Testis (tissue), 3 donors: ENCODE measurements around the gene FSTL4. TPM values are rescaled to one million over a fixed set of nuclear protein-coding genes. Genes with fewer than 3 reads are reported as not detected.

ENCODE experiments used
- DNase-seq: peaks from one replicate; pipeline ENCODE4 v3.0.0-alpha.2; 2019
- H3K27ac ChIP-seq, 2 donors: fragments of 200-600 bp; sonication (generic); one replicate each; pipeline ENCODE4 v1.5.1; 2019
- H3K27me3 ChIP-seq: fragments of 200-600 bp; sonication (generic); one replicate; pipeline ENCODE4 v1.5.1; 2019
- H3K36me3 ChIP-seq: fragments of 200-600 bp; sonication (generic); one replicate; pipeline ENCODE4 v1.5.1; 2017; ENCODE audit warnings: low read depth; ENCODE audit errors: missing control alignments
- H3K4me1 ChIP-seq: fragments of 200-600 bp; sonication (generic); one replicate; pipeline ENCODE4 v1.5.1; 2019
- H3K4me3 ChIP-seq, 2 donors: fragments of 200-600 bp; sonication (generic); one replicate each; pipeline ENCODE4 v1.5.1; 2017 to 2019
- H3K9me3 ChIP-seq: fragments of 200-600 bp; sonication (generic); one replicate; pipeline ENCODE4 v1.5.1; 2017
- CTCF ChIP-seq, 3 experiments: fragments of 450-650 bp in 2 of 3; fragments of 200-600 bp in 1 of 3; sonication (generic) in 1 of 3; IDR thresholded peaks; one replicate each; pipeline ENCODE4 v1.5.1; 2016 to 2019; ENCODE audit warnings: antibody characterized with exemption in 3 of 3, mild to moderate bottlenecking in 2 of 3, moderate library complexity in 1 of 3
- POLR2A ChIP-seq: fragments of 450-650 bp; IDR thresholded peaks from one replicate; pipeline ENCODE4 v1.6.1; 2017; ENCODE audit warnings: antibody characterized with exemption, mild to moderate bottlenecking, moderate library complexity
- WGBS, 2 donors: methylation state at CpG; one replicate each; pipeline ENCODE4 v1.1.5; 2018; 5-methylcytosine and 5-hydroxymethylcytosine counted together
- intact Hi-C: fragments of 100-400 bp; cut with DNase I; formaldehyde crosslinking; loops from one replicate; pipeline ENCODE4 v1.15.1; 2023; ENCODE audit warnings: low total_unique reads
- polyA plus RNA-seq: library from polyadenylated mRNA; stranded (reverse); fragments of 350-450 nt; fragmentation: Illumina TruSeq; extraction: RNeasy Lipid Tissue Mini Kit (QIAGEN cat#74804); gene quantifications from one replicate; pipeline ENCODE4 v1.2.3, GENCODE V29; 2014; ENCODE audit warnings: low read depth, low replicate concordance; ENCODE audit not compliant: insufficient read depth
- total RNA-seq, 2 donors: library from RNA; depleted of rRNA; stranded (reverse); fragments of >200 nt; gene quantifications; one replicate each; pipeline ENCODE4 v1.2.3, GENCODE V29; 2016

FSTL4 gene
- total and polyA plus RNA-seq, 3 donors from 2014 or later: 7.1 to 8.6 (median 7.4) TPM

GRCh38 chr5:133387621-133388020 is 224.7 kb downstream of the FSTL4 start:
- H3K27me3 ChIP-seq: no peaks in the 10 kb centered on the region
- intact Hi-C loops: no loop called here
- 94 to 96% methylated on average over 9 of the region's 9 CpGs for WGBS, 2 donors
- DNase-seq: peak; percentile 5
- H3K4me1 ChIP-seq: no peaks in the 10 kb centered on the region
- no peak overlapping the region for H3K27ac ChIP-seq
- H3K4me3 ChIP-seq: no peak overlapping the region
- H3K36me3 ChIP-seq: no peaks in the 10 kb centered on the region
- no peak for TF ChIP-seq POLR2A
- TF ChIP-seq CTCF (IDR thresholded peaks at IDR 0.05): no peak
- no peaks in the 10 kb centered on the region for H3K9me3 ChIP-seq

GRCh38 chr5:133387091-133387490 is 225.2 kb downstream of the FSTL4 start:
- H3K4me3 ChIP-seq: no peak overlapping the region
- H3K9me3 ChIP-seq: no peaks in the 10 kb centered on the region
- no peak for TF ChIP-seq CTCF (IDR thresholded peaks at IDR 0.05)
- WGBS, 2 donors: 75 to 92% methylated on average over 4 of the region's 4 CpGs
- intact Hi-C loops: no loop called here
- H3K27ac ChIP-seq: no peak overlapping the region
- no peaks in the 10 kb centered on the region for H3K36me3 ChIP-seq
- DNase-seq: peak; percentile 0
- H3K4me1 ChIP-seq: no peaks in the 10 kb centered on the region
- H3K27me3 ChIP-seq: no peaks in the 10 kb centered on the region

- Histone ChIP-seq H3K9me3 (no peaks in the 10 kb centered on the region), H3K27ac (no peak overlapping the region), H3K36me3 (no peaks in the 10 kb centered on the region), H3K27me3 (no peaks in the 10 kb centered on the region), H3K4me1 (no peaks in the 10 kb centered on the region), H3K4me3 (no peak overlapping the region)
- TF ChIP-seq POLR2A: no peak
- no peak for TF ChIP-seq CTCF (IDR thresholded peaks at IDR 0.05)
- 80 to 82% methylated on average over 10 of the region's 10 CpGs for WGBS, 2 donors
- intact Hi-C loops: no loop called here
- DNase-seq: peak; percentile 6
These were observed 225.7 kb downstream of the FSTL4 start for GRCh38 chr5:133386662-133387061.

DNA sequence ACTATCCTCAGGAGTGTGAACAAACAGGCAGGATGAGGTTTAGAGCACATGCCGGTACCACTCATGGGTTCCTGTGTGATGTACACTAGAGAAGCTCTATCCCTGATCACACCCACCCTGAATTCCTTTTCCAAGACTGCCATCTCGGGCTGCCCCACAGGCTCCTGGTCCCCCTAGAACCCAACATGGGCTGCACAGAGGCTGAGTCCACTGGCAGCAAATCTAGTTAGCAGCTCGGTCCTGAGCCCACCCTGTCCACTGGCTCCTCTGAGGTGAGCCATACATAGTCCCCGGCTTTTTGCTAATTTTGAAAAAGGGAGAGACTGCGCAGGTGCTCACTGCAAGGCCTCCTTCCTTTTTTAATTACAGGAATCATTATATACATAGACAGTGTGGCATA is 227.0 kb downstream of the FSTL4 start:
- Histone ChIP-seq H3K4me1 (no peaks in the 10 kb centered on the region), H3K9me3 (no peaks in the 10 kb centered on the region), H3K4me3 (no peak overlapping the region), H3K36me3 (no peaks in the 10 kb centered on the region), H3K27ac (no peak overlapping the region), H3K27me3 (no peaks in the 10 kb centered on the region)
- no peak for TF ChIP-seq CTCF (IDR thresholded peaks at IDR 0.05)
- no peak for TF ChIP-seq POLR2A
- WGBS, 2 donors: 93 to 94% methylated on average over 3 to 5 of the region's 5 CpGs
- intact Hi-C loops: no loop called here
- DNase-seq: no peak

- Histone ChIP-seq H3K27ac (no peak overlapping the region), H3K36me3 (no peaks in the 10 kb centered on the region), H3K4me1 (no peaks in the 10 kb centered on the region), H3K27me3 (no peaks in the 10 kb centered on the region), H3K9me3 (no peaks in the 10 kb centered on the region), H3K4me3 (no peak overlapping the region)
- TF ChIP-seq CTCF (IDR thresholded peaks at IDR 0.05): no peak
- no peak for TF ChIP-seq POLR2A
- DNase-seq: peak; percentile 10
- intact Hi-C loops: no loop called here
- 93 to 94% methylated on average over 7 to 9 of the region's 9 CpGs for WGBS, 2 donors
These were observed 227.4 kb downstream of the FSTL4 start for GRCh38 chr5:133384903-133385302.
